ENCODE results near the gene DACT2.

DNA sequence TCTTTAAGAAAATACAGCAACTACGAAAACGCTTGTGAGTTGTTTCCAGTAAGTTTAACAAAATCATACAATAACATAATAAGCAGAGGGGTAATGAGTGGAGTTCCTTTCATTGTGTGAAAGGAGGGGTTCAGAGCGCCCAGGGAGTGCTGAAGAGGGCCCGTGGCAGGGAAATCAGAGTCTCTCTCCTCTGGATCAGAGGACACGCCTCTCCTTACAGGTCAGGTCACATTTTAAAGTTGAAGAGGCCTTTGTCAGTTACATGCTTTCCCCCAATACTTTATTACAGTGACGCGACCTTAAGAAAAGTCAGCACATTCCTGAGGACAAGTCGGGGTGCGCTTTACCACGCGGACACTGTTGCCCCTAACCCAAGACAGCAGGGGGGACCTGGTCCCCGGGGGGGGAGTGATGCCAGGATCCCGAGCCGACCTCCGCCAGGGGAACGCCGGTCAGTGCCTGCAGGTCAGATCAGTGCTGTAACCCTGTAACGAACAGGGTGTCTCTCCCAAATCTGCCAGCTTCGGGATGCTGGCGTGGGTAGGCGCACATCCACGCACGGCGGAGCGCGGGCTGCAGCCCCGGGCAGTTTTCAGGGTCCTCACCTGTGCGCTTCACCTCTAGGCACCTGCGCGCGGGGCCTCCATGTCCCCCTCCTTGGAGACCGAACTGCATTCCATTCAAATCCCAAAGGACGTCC lies 848 bp downstream of the DACT2 start:
- TF ChIP-seq POLR2A (IDR thresholded peaks at IDR 0.05): no peak
- TF ChIP-seq, protein P1, sequence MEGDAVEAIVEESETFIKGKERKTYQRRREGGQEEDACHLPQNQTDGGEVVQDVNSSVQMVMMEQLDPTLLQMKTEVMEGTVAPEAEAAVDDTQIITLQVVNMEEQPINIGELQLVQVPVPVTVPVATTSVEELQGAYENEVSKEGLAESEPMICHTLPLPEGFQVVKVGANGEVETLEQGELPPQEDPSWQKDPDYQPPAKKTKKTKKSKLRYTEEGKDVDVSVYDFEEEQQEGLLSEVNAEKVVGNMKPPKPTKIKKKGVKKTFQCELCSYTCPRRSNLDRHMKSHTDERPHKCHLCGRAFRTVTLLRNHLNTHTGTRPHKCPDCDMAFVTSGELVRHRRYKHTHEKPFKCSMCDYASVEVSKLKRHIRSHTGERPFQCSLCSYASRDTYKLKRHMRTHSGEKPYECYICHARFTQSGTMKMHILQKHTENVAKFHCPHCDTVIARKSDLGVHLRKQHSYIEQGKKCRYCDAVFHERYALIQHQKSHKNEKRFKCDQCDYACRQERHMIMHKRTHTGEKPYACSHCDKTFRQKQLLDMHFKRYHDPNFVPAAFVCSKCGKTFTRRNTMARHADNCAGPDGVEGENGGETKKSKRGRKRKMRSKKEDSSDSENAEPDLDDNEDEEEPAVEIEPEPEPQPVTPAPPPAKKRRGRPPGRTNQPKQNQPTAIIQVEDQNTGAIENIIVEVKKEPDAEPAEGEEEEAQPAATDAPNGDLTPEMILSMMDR (IDR thresholded peaks at IDR 0.05): no peak

All from right lobe of liver (tissue), 4 donors.